Brain microvascular endothelial cell (primary cell): Measurements from ENCODE around the gene CACNA1S.

ENCODE experiments used
- DNase-seq: peaks from one replicate; pipeline ENCODE4 v3.0.0-alpha.2; 2020
- H3K27ac ChIP-seq: fragments of 250-450 bp; sonication (Bioruptor Pico); 2 replicates; pipeline ENCODE4 v1.5.1; 2020; ENCODE audit warnings: mild to moderate bottlenecking, moderate library complexity
- H3K27me3 ChIP-seq: fragments of 250-450 bp; sonication (Bioruptor Pico); replicated peaks from 2 replicates; pipeline ENCODE4 v1.5.1; 2020; ENCODE audit warnings: mild to moderate bottlenecking
- H3K36me3 ChIP-seq: fragments of 250-450 bp; sonication (Bioruptor Pico); replicated peaks from 2 replicates; pipeline ENCODE4 v1.5.1; 2020; ENCODE audit warnings: mild to moderate bottlenecking
- H3K4me3 ChIP-seq: 2 replicates; pipeline ENCODE4 v1.5.1; 2011; ENCODE audit warnings: low read depth, mild to moderate bottlenecking, control low read depth, low read length, moderate library complexity
- in situ Hi-C: cut with HindIII; loops from 2 replicates; pipeline ENCODE4 v1.10.0; 2017; ENCODE audit warnings: low sequenced_read_pairs, low pct_ligation_motif_present
- TF ChIP-seq, protein P1 (sequence below): IDR thresholded peaks from 2 replicates; pipeline ENCODE4 v1.5.1; 2011; ENCODE audit warnings: low read depth, mild to moderate bottlenecking, moderate library complexity, low read length, control low read depth, inconsistent platforms; ENCODE audit errors: missing control alignments

Gene CACNA1S

DNA sequence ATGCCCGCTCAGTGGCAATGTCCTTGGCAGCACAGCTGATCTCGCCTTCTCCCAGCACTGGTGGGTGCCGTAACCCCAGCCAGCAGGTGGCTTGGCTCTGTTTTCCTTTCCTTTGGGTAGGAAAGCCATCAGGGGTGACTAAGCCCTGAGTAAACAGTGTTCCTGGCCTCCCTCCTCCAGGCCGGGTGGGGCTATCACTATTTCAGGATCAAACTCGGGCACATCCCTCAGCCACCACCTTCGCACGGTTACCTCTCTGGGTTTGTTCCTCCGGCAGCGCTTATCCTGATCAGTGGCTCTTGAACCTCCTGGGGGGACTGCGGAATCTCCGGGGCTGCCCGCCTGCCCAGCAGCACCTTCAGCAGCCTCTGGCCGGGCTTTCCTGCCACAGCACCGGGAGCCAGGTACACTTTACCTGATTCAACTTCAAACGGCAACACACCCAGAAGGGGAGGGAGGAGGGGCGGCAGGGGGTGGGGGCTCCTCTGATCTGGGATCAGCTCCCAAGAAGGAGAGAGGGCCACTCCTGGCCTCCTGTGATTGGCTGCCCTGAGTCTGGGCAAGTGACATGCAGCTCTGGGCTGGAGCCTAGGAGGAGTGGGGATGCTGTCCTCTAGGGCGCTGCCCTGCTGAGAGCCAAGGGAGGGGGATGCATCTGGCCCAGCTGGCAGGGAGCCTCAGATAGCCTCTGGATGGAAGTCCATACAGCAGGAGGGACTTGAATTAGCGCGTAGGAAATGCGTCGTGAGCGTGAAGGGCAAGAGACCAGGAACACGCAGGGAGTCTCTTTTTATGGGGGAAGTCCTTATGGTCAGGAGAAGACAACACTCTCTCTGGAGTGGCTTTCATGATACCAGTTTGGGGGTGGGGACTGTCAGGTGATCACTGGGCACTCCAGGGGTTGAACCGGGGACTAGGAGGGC lies 14.9 kb upstream of the CACNA1S start, which contains the start of gene ASCL5:
Gene ASCL5, minus strand, starts transcription at position 353 of the 923 bp plus-strand sequence. CDS start 11,812 bp downstream, outside the sequence.
- peak; percentile 43 for DNase-seq
- Histone ChIP-seq H3K27me3 (peaks cover 20% of the 10 kb centered on the region), H3K4me3 (no peak within 1 kb of the TSS), H3K27ac (no peak within 1 kb of the TSS), H3K36me3 (no peaks in the 10 kb centered on the region)
- TF ChIP-seq, protein P1, sequence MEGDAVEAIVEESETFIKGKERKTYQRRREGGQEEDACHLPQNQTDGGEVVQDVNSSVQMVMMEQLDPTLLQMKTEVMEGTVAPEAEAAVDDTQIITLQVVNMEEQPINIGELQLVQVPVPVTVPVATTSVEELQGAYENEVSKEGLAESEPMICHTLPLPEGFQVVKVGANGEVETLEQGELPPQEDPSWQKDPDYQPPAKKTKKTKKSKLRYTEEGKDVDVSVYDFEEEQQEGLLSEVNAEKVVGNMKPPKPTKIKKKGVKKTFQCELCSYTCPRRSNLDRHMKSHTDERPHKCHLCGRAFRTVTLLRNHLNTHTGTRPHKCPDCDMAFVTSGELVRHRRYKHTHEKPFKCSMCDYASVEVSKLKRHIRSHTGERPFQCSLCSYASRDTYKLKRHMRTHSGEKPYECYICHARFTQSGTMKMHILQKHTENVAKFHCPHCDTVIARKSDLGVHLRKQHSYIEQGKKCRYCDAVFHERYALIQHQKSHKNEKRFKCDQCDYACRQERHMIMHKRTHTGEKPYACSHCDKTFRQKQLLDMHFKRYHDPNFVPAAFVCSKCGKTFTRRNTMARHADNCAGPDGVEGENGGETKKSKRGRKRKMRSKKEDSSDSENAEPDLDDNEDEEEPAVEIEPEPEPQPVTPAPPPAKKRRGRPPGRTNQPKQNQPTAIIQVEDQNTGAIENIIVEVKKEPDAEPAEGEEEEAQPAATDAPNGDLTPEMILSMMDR: peak; percentile 39
- in situ Hi-C loops: no loop called here

DNA sequence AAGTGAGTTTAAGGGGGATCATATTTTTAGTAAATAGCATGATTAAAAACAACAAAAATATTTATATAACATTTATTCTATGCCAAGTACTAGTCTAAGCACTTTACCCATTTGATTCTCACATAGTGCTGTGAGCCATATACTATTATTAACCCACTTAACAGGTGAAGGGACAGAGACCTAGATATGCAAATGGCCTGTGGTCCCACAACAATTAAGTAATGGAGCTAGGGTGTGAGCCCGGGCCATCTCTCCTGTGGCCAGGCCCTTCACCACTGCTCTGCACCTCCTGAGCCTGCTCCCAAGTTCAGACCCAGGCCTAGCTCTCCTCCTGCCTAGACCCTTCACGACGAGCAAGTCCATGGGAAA lies 14.2 kb upstream of the CACNA1S start:
- Histone ChIP-seq H3K27me3 (peaks cover 20% of the 10 kb centered on the region), H3K36me3 (no peaks in the 10 kb centered on the region), H3K27ac (no peak overlapping the region), H3K4me3 (no peak overlapping the region)
- TF ChIP-seq, protein P1: no peak
- DNase-seq: no peak
- in situ Hi-C loops: no loop called here

DNA sequence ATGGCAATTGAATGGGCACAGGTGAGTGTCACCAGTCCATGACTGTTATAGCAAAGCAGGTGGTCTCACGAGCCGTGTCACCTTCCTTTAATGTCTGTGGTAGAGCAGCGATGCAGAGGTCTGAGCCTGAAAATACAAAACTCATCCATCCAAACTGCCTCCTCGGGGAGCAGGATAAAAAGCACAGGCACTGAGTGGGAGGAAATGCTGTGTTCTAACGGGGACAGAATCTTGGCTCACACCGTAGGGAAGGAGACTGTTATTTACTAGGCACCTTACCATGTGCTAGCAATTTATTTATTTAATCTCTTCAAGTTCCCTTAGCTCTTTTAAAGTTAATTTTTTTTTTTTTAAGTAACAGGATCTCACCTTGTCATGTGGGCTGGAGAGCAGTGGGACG lies 13.6 kb upstream of the CACNA1S start:
- H3K36me3 ChIP-seq: no peaks in the 10 kb centered on the region
- TF ChIP-seq, protein P1: no peak
- no peak overlapping the region for H3K27ac ChIP-seq
- in situ Hi-C loops: no loop called here
- H3K4me3 ChIP-seq: no peak overlapping the region
- no peak for DNase-seq
- peaks cover 20% of the 10 kb centered on the region for H3K27me3 ChIP-seq

DNA sequence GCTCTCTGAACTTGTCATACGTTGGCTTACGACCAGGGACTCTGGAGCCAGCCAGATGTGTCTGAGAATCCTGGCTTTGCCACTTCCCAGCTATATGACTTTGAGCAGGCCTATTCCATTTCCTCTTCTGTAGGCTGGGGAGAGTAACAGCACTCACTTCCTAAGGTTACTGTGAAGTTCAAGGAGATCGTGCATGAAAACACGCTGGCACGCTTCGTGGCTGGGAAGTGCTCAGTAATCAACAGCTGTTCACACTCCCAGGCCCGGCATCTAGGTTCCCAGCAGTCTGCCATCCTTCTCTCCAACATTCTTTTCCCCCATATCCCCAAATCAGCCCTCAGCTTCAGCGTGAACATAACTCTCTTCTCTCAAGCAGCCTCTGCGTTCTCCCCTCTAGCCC lies 12.8 kb upstream of the CACNA1S start:
- H3K27me3 ChIP-seq: peaks cover 20% of the 10 kb centered on the region
- no peak overlapping the region for H3K4me3 ChIP-seq

DNA sequence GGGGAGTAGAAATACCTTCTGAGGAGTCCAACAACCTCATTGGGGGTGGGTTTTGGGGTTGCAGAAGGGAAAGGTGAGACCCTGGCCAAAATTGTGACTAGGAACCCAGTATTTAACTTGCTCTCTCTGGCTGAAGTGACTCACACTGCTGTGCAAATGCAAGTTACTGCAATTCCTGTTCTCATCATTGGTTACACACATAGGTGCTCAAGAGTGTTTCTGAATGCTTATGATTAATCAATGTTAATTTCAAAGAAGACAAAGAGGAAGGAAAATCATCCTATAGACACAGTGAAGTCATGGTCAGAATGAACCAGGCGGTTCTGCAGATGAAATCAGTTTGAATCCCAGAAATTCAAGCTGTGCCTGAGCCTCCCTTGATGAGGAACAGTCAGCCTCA lies 11.6 kb upstream of the CACNA1S start:
- no peak overlapping the region for H3K4me3 ChIP-seq
- TF ChIP-seq, protein P1: no peak
- no peaks in the 10 kb centered on the region for H3K36me3 ChIP-seq
- no peak overlapping the region for H3K27ac ChIP-seq
- H3K27me3 ChIP-seq: peaks cover 20% of the 10 kb centered on the region
- no peak for DNase-seq
- in situ Hi-C loops: no loop called here

More for the DNA sequence above, 12.8 kb upstream of the CACNA1S start:
- in situ Hi-C loops: no loop called here
- no peak for DNase-seq
- Histone ChIP-seq H3K27ac (no peak overlapping the region), H3K36me3 (no peaks in the 10 kb centered on the region)
- TF ChIP-seq, protein P1: no peak
